ENCODE data around the gene ZFHX3.

GRCh38 chr16:73031984-73032383 lies 15.9 kb downstream of the ZFHX3 start:
- TF ChIP-seq, protein P1, sequence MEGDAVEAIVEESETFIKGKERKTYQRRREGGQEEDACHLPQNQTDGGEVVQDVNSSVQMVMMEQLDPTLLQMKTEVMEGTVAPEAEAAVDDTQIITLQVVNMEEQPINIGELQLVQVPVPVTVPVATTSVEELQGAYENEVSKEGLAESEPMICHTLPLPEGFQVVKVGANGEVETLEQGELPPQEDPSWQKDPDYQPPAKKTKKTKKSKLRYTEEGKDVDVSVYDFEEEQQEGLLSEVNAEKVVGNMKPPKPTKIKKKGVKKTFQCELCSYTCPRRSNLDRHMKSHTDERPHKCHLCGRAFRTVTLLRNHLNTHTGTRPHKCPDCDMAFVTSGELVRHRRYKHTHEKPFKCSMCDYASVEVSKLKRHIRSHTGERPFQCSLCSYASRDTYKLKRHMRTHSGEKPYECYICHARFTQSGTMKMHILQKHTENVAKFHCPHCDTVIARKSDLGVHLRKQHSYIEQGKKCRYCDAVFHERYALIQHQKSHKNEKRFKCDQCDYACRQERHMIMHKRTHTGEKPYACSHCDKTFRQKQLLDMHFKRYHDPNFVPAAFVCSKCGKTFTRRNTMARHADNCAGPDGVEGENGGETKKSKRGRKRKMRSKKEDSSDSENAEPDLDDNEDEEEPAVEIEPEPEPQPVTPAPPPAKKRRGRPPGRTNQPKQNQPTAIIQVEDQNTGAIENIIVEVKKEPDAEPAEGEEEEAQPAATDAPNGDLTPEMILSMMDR (conservative IDR thresholded peaks at IDR 0.05; ENCODE audit: low read depth, low read length): no peak
- TF ChIP-seq EZH2 (IDR thresholded peaks at IDR 0.05; ENCODE audit: borderline replicate concordance, low read depth, low read length, poor library complexity, severe bottlenecking): no peak

All from A673 (cell line).